Hindlimb muscle (tissue), 1 donor: Measurements from ENCODE around the gene PXDN. TPM values are rescaled to one million over a fixed set of nuclear protein-coding genes. Genes with fewer than 3 reads are reported as not detected.

Experiments
- DNase-seq: peaks from one replicate; pipeline ENCODE4 v3.0.0-alpha.2; 2013
- polyA plus RNA-seq: library from polyadenylated mRNA; unstranded; fragments of 120-200 nt; gene quantifications from one replicate; pipeline ENCODE4 v1.2.1, GENCODE V29; 2013; ENCODE audit not compliant: insufficient read length

PXDN gene
- polyA plus RNA-seq, 1 donor, result 140 TPM

DNA sequence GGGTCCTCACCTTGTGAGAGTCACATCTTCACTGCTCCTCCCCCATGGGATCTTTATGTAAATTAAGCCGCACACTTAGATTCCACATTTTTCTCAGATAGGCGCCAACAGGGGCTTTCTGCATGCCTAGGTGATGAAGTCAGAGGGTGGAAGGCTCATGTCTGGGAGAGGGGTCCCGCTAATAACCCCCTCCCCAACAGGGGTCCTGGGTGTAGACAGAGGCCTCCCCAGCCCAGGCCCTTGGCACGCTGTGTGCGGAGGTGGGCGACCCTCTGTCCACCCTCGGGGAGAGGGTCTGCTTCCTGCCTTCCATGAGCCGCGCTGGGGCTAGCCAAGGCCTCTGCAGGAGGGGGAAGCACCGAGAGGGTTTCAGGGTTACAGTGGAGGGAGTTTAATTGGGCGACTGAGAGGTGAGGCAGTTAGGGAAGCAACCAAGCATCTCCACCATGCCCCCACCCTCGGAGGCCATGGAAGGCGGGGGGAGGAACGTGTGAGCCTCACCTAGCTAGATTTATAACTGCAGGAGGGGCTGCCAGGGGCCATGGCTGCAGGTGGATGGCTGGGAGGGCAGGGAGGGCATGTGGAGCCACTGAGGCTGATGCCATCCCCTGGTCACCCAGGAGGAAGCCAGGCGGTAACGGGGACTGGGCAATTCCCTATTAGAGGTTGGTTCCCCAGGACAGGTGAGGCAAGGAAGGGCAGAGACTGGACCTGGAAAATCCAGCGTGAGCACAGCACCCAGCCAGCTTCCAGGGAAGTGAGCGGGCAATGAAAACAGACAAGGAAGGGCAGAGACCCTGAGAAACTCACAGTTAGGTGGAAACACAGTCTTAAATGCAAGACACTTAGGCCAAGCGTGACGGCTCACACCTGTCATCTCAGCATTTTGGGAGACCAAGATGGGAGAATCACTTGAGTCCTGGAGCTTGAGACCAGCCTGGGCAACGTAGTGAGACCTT lies 7.7 kb upstream of the PXDN start:
- no peak for DNase-seq

GRCh38 chr2:1750933-1751766 lies 6.8 kb upstream of the PXDN start:
- peak; percentile 64 for DNase-seq

DNA sequence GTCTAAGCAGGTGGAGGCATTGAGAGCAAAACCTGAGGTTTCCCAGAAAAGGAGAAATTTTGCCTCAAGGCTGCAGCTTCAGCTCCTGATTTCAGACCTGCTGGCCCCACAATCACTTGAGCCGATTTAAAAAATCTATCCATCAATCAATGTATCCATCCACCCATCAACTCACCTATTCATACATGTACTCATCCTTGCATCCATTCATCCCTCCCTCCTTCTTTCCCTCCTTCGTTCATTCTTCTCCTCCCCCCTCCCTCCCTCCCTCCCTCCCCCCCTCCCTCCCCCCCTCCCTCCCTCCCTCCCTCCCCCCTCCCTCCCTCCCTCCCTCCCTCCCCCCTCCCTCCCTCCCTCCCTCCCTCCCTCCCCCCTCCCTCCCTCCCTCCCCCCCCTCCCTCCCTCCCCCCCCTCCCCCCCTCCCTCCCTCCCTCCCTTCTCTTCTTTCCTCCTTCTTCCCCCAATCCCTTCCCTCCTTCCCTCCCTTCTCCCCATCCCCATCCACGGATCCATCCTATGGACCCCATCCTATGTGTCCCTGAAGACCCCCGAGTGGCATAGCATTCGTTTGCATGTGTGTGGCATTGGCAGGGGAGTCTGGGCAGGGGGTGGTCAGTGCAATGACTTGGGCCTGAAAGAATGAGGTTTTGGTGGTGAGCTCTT lies 6.1 kb upstream of the PXDN start:
- no peak for DNase-seq

GRCh38 chr2:1749489-1750119 lies 5.3 kb upstream of the PXDN start:
- DNase-seq, result no peak

DNA sequence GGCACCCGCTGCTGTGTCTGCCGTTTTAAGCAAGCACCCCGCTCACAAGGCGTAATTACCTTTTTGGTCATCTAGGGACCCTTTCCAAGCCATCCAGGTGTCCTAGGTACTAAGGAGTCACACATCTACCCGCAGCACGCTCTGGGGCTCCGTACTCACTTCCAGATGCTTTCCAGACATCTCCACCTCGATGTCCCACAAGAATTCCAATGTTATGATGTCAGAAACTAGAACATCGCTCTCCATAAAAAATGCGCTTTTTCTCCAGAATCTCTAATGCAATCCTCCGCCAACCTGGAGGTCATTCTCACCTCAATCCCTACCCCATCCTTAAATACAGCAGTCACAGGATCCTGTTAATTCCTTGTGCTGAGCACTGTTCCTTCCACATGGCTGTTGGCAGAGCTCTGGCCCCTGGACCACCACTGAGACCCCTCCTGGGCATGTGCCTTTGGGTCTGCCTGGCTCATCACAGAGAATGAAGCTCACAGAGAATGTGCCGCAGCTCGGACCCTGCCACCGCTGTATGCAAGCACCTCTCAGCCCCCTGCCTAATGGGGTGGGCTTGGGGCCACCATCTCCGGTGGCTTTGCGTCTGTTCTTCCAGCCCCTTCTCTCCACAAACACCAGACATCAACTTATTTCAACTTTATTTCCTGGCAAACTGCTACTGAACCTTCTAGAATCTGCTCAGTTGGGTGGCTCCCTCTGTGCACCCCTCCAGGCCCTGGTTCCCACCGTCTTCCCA lies 4.6 kb upstream of the PXDN start:
- DNase-seq, result no peak

GRCh38 chr2:1748176-1748740 lies 3.9 kb upstream of the PXDN start:
- DNase-seq, result no peak

- DNase-seq, result no peak
Measured at GRCh38 chr2:1747065-1747941, 3.0 kb upstream of the PXDN start.

GRCh38 chr2:1746174-1747064 lies 2.1 kb upstream of the PXDN start:
- DNase-seq, result no peak

- no peak for DNase-seq
Measured at GRCh38 chr2:1745171-1746023, 1.1 kb upstream of the PXDN start.

- DNase-seq, result no peak
Measured at GRCh38 chr2:1744151-1744445, 217 bp downstream of the PXDN start.

DNA sequence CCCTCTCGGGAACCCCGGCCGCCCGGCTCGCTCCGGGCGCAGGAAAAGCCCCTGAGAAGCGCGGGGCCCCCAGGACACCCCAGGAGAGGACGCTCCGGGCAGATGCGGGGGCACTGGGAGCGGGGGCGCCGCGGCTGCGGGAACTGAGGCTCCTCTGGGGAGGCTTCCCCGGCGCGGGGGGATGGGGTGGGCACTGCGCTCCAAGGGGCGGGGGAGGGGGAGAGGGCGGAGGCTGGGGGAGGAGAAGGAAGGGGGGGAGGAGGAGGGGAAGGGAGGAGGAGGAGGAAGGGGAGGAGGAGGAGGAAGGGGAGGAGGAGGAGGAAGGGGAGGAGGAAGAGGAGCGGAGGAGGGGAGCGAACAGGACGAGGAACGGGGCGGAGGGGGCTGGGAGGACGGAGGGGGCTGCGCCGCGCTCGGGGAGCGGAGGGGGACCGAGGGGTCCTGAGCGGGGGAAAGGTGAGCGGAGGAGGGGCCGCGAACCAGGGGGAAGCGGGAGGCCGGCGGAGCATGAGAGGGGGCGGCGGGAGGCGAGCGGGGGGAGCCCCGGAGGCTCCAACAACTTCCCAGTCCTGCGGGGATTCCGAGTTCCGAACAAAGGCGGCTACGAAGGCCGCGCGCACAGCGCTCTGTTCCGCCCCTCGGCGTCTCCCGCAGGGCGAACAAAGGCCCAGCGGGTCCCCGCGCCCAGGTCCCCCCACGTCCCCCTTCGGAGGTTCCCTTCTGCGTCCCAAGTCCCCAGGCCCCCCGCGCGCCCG lies 742 bp downstream of the PXDN start:
- DNase-seq, result no peak

DNA sequence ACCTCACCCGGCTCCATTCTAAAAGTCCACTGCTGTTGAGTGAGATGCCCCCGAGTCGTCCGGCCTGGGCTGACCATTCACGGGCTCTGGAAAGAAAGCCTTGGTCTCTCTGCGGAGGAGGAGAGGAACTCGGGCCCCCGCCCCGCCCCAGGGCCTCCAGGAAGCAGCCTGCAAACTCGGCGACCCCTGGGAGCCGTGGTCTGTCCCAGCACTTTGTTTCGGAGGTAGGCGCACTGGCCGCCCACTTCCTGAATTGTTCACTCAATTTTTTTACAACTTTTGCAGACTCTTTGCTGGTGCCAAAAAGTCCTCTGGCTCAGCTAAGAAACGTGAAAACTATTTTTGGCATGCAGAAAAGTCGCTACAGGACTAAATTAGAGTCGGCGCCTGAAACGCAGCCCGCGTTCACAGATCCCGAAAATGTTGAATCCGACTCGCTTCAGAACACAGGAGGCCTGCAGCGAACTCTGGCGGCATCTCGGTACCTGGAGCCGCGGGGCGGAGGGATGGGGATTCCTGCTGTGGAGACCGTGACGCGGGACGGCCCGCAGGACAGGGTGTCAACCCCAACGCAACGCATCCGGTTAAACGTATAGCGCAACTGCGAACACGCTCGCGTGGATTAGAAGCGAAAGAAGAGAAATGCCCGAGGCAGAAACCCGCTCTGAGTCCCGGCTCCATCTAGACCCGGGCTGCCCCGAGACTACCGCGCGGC lies 1.5 kb downstream of the PXDN start:
- DNase-seq, result peak; percentile 89

GRCh38 chr2:1742301-1742680 lies 2.0 kb downstream of the PXDN start:
- DNase-seq, result no peak

- no peak for DNase-seq
Measured at GRCh38 chr2:1741851-1742250, 2.5 kb downstream of the PXDN start.

DNA sequence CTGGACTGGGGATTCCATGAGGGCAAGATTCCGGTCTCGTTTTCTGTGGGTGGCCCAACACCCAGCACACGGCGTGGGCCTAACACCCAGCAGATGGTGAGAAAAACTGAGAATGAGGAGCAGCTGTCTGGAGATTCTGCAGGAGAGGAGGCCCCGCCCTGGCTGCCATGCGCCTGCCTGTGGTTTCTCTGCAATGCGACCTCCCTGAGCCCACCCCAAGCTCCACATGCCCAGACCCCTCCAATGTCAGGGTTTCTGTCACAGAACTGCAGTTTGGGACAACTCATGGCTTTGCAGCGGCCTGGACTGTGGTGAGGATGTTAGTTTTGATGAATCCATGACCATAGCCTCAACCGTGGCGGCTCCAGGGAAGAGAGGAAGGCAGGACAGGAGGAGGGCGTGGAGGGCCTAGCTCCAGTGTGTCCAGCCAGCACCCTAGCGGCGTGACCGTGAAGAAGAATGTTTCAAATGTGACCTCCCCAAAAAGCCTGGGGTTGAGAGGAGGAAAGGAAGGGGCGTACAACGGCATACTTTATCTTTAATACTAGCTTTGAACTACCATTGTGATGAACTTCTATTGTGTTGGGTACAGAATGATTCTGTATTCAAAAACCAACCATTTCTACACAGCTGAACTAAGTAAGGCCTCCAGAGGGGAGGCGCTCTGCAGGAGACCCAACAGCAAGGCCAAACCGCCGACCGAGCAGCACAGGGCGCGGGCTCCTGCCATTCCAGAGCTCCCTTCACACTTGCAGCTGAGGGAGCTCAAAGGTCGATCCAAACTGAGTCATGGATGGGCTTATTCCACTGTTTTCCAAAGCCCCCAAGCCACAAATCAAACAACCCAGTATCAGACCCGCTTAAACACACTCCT lies 3.4 kb downstream of the PXDN start:
- no peak for DNase-seq
